ENCODE results near the gene EEIG2.

The EEIG2 gene

GRCh38 chr1:108601708-108602410, 42.0 kb downstream of the EEIG2 start:
- H3K4me3 ChIP-seq (replicated peaks; ENCODE audit: low read depth, low read length), result no peak overlapping the region
- TF ChIP-seq, protein P1, sequence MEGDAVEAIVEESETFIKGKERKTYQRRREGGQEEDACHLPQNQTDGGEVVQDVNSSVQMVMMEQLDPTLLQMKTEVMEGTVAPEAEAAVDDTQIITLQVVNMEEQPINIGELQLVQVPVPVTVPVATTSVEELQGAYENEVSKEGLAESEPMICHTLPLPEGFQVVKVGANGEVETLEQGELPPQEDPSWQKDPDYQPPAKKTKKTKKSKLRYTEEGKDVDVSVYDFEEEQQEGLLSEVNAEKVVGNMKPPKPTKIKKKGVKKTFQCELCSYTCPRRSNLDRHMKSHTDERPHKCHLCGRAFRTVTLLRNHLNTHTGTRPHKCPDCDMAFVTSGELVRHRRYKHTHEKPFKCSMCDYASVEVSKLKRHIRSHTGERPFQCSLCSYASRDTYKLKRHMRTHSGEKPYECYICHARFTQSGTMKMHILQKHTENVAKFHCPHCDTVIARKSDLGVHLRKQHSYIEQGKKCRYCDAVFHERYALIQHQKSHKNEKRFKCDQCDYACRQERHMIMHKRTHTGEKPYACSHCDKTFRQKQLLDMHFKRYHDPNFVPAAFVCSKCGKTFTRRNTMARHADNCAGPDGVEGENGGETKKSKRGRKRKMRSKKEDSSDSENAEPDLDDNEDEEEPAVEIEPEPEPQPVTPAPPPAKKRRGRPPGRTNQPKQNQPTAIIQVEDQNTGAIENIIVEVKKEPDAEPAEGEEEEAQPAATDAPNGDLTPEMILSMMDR (IDR thresholded peaks at IDR 0.05; ENCODE audit: low read length, missing control alignments), result no peak
- no peak for DNase-seq (ENCODE audit: low read depth)

DNA sequence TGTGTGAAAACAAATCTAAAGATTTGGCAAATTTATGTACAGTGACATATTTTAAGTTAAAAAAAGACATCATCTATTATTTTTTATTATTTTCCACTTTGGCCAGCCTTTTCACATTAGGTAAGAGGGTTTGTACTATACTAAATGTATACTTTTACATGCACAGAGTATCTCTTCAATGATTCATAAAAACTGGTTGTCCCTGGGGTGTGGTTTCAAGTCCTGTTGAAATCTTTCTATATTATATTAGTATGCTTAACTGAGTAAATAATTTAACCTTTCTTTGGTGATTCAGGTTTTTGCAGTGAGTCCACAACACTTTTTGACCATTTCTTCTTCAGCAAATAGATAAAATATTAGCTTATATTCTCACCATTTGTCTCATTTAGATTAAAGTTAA, 45.7 kb downstream of the EEIG2 start:
- TF ChIP-seq, protein P1 (IDR thresholded peaks at IDR 0.05; ENCODE audit: low read length, missing control alignments), result no peak
- no peak overlapping the region for H3K4me3 ChIP-seq (replicated peaks; ENCODE audit: low read depth, low read length)
- DNase-seq (ENCODE audit: low read depth), result no peak

DNA sequence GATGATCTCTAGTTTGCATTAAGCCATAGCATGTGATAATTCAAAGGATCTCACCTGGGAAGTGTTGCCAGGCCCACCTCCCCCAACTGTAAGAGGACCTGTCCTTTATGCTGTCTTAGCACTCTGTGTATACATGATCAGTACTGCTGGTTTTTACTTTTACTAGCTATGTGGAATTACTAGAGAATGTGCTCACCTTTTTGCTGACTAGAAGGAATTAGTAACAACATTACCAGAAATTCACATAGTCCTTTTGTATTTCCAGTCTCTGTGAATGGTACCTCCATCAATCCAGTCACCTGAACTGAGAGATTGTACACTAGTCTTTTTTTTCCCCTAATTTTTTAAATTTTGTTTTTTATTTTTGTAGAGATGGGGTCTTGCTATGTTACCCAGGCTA, 46.6 kb downstream of the EEIG2 start:
- H3K4me3 ChIP-seq (replicated peaks; ENCODE audit: low read depth, low read length), result no peak overlapping the region
- DNase-seq (ENCODE audit: low read depth), result no peak
- TF ChIP-seq, protein P1 (IDR thresholded peaks at IDR 0.05; ENCODE audit: low read length, missing control alignments), result no peak

- TF ChIP-seq, protein P1 (IDR thresholded peaks at IDR 0.05; ENCODE audit: low read length, missing control alignments), result no peak
- no peak for DNase-seq (ENCODE audit: low read depth)
- H3K4me3 ChIP-seq (replicated peaks; ENCODE audit: low read depth, low read length), result no peak overlapping the region
Measured at GRCh38 chr1:108609483-108610049, 49.7 kb downstream of the EEIG2 start.

Data from fibroblast of pulmonary artery (primary cell).